Measurements from ENCODE around the gene DGKZ. TPM values are rescaled to one million over a fixed set of nuclear protein-coding genes. Genes with fewer than 3 reads are reported as not detected.

DGKZ gene
- total RNA-seq, 1 donor from 2014 or later = 69.6 TPM

DNA sequence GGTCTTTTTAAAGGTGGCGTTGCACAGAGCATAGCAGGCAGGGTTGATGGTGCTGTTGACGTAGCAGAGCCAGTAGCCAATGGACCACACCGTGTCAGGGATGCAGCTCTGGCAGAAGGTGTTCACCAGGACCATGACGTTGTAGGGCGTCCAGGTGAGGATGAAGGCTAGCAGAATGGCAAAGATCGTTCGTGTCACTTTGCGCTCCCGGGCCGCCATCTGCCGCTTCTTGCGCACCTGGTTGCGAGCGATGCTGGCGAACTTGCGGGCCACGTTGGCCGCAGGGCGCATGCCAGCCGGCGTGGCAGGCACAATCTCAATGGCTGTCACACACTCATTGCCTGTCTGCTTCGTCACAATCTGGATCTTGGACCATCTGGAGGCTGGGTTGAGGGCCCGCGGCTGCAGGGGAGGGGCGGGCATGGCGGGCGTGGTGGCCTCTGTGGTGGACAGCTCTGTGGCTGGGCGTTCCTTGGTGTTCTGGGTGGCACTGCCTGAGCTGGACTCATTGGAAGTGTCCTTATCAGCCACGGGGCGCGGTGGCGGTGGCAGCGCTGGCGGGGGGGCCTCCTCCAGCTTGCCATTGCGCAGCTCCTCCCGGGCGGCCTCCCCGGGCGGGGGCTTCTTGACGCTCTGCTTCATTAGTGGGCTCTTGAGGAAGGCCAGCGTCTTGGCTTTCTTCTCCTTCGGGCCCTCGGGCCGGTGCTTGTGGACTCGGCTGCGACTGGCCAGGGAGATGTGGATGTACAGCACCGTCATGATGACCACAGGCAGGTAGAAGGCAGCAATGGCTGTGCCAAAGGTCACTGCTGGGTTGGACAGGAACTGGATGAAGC, 38.1 kb downstream of the DGKZ start:
- TF ChIP-seq, protein P1, sequence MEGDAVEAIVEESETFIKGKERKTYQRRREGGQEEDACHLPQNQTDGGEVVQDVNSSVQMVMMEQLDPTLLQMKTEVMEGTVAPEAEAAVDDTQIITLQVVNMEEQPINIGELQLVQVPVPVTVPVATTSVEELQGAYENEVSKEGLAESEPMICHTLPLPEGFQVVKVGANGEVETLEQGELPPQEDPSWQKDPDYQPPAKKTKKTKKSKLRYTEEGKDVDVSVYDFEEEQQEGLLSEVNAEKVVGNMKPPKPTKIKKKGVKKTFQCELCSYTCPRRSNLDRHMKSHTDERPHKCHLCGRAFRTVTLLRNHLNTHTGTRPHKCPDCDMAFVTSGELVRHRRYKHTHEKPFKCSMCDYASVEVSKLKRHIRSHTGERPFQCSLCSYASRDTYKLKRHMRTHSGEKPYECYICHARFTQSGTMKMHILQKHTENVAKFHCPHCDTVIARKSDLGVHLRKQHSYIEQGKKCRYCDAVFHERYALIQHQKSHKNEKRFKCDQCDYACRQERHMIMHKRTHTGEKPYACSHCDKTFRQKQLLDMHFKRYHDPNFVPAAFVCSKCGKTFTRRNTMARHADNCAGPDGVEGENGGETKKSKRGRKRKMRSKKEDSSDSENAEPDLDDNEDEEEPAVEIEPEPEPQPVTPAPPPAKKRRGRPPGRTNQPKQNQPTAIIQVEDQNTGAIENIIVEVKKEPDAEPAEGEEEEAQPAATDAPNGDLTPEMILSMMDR (IDR thresholded peaks at IDR 0.05; ENCODE audit: insufficient read depth, low read length, poor library complexity, severe bottlenecking) = no peak
- Histone ChIP-seq H3K36me3 (ENCODE audit: control insufficient read depth, insufficient read depth, low read length) (no peaks in the 10 kb centered on the region), H3K27me3 (ENCODE audit: control insufficient read depth, insufficient read depth, low read length) (peaks cover 32% of the 10 kb centered on the region), H3K4me3 (ENCODE audit: low read depth, low read length) (no peak overlapping the region)
- DNase-seq (ENCODE audit: low read depth) = no peak

DNA sequence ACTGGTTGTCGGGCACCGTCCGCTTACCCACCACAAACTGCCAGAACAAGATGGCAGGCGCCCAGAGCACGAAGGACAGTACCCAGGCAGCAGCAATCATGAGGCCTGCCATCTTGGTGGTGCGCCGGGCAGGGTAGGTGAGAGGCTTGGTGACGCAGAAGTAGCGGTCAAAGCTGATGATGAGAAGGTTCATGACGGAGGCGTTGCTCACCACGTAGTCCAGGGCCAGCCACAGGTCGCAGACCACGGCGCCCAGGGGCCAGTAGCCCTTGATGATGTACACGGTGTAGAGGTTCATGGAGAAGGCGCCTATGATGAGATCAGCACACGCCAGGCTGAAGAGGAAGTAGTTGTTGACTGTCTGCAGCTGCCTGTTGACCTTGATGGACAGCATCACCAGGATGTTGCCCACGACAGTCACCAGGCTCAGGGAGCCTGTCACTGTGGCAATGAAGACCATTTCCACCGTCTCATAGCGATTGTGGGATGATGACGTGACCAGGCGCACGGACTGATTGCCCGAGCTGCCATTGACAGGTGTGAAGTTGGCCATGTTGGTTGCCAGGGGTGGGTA, 38.8 kb downstream of the DGKZ start:
- H3K4me3 ChIP-seq (ENCODE audit: low read depth, low read length) = no peak overlapping the region
- no peak for DNase-seq (ENCODE audit: low read depth)
- peaks cover 40% of the 10 kb centered on the region for H3K27me3 ChIP-seq (ENCODE audit: control insufficient read depth, insufficient read depth, low read length)
- no peaks in the 10 kb centered on the region for H3K36me3 ChIP-seq (ENCODE audit: control insufficient read depth, insufficient read depth, low read length)
- TF ChIP-seq, protein P1 (IDR thresholded peaks at IDR 0.05; ENCODE audit: insufficient read depth, low read length, poor library complexity, severe bottlenecking) = no peak

DNA sequence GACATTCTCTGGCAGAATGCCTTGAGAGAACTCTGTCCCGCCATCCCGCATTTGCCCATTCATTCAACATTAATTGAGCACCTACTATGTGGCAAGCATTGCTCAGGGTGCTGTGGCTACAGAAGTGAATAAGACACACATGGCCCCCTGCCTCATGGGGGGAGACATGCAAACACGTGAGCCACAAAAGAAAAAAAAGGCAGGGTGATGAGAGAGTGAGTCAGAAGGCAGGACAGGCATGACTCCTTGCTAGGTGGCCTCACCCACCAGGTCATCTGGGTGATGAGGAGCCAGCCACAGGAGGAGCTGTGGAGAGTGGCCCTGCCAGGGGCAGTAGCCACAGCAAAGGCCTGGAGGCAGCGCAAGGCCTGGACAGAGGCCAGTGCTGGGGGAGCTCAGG, 39.4 kb downstream of the DGKZ start:
- TF ChIP-seq, protein P1 (IDR thresholded peaks at IDR 0.05; ENCODE audit: insufficient read depth, low read length, poor library complexity, severe bottlenecking) = no peak
- Histone ChIP-seq H3K4me3 (ENCODE audit: low read depth, low read length) (no peak overlapping the region), H3K36me3 (ENCODE audit: control insufficient read depth, insufficient read depth, low read length) (no peaks in the 10 kb centered on the region), H3K27me3 (ENCODE audit: control insufficient read depth, insufficient read depth, low read length) (peaks cover 45% of the 10 kb centered on the region)
- DNase-seq (ENCODE audit: low read depth) = no peak

DNA sequence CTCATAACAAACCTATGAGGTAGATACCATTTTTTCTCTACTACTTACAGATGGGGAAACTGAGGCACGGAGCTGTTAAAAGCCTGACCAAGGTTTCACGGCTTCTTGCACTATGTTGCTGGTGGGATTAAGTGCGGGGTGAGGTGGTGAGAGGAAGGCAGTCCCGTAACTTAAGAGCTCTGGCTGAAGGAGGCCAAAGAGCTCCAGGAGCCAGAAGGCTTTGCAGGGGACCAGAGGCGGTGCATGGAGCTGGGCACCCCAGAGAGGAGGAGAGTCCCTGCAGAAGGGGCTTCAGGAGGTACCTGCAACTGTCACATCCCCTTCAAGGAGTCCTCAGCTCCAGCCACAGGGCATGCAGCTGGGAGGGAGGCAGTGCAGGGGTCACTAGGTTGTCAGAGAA, 40.2 kb downstream of the DGKZ start:
- TF ChIP-seq, protein P1 (IDR thresholded peaks at IDR 0.05; ENCODE audit: insufficient read depth, low read length, poor library complexity, severe bottlenecking) = no peak
- DNase-seq (ENCODE audit: low read depth) = no peak
- peaks cover 52% of the 10 kb centered on the region for H3K27me3 ChIP-seq (ENCODE audit: control insufficient read depth, insufficient read depth, low read length)
- H3K36me3 ChIP-seq (ENCODE audit: control insufficient read depth, insufficient read depth, low read length) = no peaks in the 10 kb centered on the region
- H3K4me3 ChIP-seq (ENCODE audit: low read depth, low read length) = no peak overlapping the region

DNA sequence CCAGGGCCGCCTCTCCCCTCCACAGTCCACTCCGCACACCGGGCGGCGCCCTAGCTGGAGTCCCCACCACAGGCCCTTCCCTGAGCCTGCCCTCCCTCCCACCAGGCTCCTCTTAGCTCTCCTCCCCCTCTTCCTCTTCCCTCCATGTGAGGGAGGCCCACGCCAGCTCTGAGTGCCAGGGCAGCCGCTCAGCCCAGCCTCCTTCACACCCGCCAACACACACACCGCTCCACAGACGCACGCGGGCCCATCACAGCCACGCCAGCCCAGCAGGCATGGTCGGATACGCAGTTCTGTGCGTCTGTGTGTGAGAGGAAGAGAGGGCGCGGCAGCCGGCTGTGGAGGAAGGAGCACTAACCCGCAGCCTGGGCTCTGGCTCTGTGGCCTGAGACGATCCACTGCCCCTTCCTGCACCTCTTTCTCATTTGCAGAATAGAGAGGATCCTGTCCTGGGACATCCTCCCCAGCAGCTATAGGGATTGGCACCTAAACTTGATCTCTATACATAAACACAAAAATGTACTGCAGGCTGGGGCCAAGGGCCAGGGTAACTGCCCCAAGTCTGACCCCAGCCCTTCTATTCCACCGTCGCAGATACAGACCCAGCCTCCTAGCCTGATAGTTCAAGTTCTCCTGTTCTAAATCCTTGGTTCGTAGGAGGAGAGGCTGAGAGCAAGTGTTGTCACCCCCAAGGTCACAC, 40.8 kb downstream of the DGKZ start:
- H3K4me3 ChIP-seq (ENCODE audit: low read depth, low read length) = no peak overlapping the region
- no peaks in the 10 kb centered on the region for H3K36me3 ChIP-seq (ENCODE audit: control insufficient read depth, insufficient read depth, low read length)
- H3K27me3 ChIP-seq (ENCODE audit: control insufficient read depth, insufficient read depth, low read length) = peaks cover 56% of the 10 kb centered on the region
- DNase-seq (ENCODE audit: low read depth) = no peak
- TF ChIP-seq, protein P1 (IDR thresholded peaks at IDR 0.05; ENCODE audit: insufficient read depth, low read length, poor library complexity, severe bottlenecking) = no peak
